GM19238 (cell line): ENCODE data around the gene SLC12A5.

ENCODE experiments used
- DNase-seq: peaks from one replicate; pipeline ENCODE4 v3.0.0; 2011; ENCODE audit warnings: low spot score; ENCODE audit not compliant: insufficient read length

Gene SLC12A5

DNA sequence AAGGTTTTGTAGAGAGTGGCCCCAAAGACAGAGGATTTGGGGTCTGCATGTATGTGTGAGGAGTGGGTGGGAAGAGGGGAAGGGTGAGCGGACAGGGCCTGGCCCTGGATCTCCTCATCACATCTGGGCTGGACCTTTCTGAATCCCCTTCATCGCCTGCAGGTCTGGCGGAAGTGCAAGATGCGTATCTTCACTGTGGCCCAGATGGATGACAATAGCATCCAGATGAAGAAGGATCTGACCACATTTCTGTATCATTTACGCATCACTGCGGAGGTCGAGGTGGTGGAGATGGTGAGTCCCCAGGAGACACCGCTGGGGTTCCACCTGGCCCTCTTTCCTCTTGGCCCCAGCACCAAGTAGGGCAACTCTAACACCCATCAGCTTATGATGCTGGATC, 24.4 kb downstream of the SLC12A5 start:
- DNase-seq = no peak

GRCh38 chr20:46054606-46055005, 25.6 kb downstream of the SLC12A5 start:
- no peak for DNase-seq

GRCh38 chr20:46055269-46055668, 26.3 kb downstream of the SLC12A5 start:
- no peak for DNase-seq

GRCh38 chr20:46056027-46056833, 27.2 kb downstream of the SLC12A5 start:
- no peak for DNase-seq

DNA sequence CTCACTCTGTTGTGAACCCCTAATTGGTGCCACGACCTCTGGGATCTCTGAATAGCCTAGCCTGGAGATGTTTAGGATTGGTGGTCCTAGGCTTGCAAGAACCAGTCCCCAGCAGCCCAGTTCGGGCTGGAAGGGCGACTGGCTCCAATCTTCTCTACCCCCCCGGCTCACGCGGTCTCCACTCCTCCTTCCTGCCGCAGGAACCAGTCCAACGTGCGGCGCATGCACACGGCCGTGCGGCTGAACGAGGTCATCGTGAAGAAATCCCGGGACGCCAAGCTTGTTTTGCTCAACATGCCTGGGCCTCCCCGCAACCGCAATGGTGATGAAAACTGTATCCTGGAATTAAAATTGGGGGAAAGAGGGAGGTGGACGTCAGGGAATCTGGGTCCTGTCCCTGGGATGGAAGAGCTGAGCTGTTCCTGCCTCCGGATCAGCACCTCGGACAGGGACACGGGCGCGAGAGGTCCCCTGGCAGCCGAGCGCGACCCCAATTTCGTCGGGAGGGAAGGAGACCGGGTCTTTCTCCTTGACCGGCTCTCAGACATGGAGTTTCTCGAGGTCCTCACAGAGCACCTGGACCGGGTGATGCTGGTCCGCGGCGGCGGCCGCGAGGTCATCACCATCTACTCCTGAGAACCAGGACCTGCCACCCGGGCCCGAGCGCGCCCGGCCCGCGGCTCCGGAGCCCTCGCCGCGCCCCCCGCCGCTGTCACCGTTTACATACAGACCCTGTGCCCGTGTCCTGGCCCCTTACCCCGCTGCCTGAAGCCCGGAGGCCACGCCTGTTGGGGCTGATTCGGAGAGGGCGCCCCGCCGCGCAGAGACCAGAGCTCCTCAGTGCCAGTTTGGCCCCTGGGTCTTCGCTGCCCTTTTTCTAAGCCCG, 28.2 kb downstream of the SLC12A5 start:
- no peak for DNase-seq

- DNase-seq = no peak
Observed at GRCh38 chr20:46057856-46058598, 29.0 kb downstream of the SLC12A5 start.

DNA sequence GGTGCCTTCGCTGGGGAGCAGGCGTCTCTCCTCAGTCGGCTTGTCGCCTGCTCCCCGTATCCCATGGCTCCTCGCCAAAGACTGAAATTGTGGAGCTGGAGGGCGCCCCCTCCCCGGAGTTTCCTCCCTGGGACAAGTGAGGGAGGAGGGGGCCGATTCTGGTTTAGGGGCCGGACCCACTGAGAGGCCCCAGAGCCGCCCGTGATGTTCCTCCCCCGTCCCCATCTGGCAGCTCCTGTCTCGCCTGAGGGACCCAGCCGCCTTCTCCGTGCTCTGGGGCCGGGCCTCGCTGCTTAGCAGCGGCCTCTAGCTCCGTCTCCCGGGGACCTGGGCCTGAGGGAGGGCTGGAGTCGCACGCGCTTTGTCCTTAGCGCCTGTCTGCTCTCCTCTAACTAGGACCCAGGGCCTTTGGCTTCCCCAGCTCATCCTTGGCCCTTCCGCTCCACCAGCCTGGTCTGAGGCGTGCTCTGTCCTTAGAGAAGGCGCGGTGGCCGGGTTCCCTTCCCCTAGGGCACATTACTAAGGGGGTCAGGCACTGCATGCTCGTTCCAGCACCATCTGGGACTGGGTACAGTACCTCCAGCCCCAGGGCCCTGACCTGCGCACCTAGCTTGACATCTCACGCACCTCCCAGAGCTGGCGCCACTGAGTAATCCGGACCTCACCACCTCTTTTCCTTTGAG, 29.7 kb downstream of the SLC12A5 start:
- no peak for DNase-seq

GRCh38 chr20:46060301-46060881, 31.4 kb downstream of the SLC12A5 start:
- DNase-seq = no peak

GRCh38 chr20:46060975-46061374, 32.0 kb downstream of the SLC12A5 start:
- no peak for DNase-seq

- no peak for DNase-seq
Observed at GRCh38 chr20:46062151-46062550, 33.1 kb downstream of the SLC12A5 start.

GRCh38 chr20:46062621-46063020, 33.6 kb downstream of the SLC12A5 start:
- no peak for DNase-seq

- DNase-seq = no peak
Observed at GRCh38 chr20:46063151-46063550, 34.1 kb downstream of the SLC12A5 start.

GRCh38 chr20:46063652-46064054, 34.6 kb downstream of the SLC12A5 start:
- DNase-seq = no peak

DNA sequence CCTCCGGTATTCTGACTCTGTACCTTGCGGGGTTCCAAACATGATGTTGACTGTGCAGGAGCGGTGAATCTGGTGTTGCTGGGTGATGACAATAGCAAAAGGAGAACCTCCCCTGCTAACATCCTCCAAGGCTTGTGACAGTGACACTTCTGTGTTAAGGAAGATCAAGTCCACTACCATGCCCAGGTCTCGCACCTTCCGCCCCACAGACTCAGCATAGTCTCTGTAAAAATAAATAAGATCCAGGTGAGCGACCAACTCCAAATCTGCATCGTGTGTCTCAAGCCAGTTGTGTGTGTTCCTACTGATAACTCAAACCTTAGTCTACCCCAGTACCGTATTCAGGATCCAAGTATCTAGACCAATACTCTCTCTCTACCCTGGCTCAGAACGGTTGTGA, 36.0 kb downstream of the SLC12A5 start:
- no peak for DNase-seq

GRCh38 chr20:46065691-46066090, 36.7 kb downstream of the SLC12A5 start:
- no peak for DNase-seq

DNA sequence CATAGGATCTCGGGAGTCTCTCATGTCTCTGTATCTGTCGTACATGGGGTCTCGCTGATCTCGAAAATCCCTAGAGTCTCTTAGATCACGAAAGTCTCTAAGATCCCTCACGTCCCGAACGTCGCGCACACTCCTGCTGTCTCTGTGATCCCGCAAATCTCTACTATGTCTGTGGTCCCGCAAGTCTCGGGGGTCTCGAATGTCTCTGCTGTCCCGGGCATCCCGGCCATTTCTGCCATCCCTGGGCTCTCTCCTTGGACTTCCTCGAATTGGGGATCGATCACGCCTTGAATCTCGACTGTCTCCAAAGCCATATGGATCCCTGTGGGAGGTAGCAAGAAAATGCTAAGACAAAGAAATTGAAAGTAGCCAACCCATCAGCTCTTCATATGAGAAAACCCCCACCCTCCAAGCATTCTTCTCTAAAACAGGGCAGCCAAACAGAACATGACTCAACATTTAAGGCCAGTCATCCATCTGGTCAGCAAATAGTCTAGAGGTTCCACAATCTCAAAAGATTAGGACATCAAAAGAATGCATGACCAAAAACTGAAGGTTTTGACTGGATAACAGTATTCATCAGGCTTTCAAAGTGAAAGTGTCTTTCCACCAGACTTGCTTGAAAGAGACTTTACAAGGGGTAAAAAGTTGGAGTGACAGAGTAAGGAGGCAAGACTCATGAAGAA, 41.3 kb downstream of the SLC12A5 start:
- no peak for DNase-seq

DNA sequence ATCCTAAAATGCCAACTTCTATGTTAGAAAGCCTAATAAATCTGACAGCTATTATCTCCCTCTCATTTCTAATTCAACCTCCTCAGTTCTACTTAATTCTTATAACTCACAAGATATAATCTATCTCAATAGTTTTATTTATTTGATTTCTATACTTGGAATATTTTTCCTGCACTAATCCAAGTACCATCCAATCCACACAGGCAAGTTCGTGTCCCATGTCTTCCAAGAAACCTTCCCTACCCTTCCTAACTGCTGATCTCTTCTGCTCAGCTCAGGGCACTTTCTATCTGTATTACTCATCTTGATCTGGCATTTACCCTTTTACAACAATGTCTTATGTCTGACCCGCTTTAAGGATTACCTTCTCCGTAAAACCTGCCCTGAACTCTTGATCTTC, 42.6 kb downstream of the SLC12A5 start:
- DNase-seq = no peak

DNA sequence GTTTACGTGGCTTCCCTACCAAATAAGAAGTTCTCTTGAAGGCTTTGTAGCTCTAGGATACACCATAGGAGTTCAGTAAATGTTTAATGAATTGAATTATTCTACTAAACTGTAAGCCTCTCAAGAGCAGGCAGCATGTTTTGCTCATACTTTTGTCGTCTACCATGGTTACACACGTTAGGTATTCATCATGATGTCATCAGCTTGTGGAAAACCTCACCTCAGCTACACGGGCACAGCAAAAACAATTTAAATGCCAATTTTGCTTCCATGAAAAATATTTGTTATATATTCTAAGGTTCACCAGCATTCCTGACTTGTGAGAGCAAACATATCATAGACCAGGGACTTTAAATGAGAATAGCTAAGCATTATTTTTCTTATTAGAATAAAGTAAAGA, 44.0 kb downstream of the SLC12A5 start:
- DNase-seq = no peak

- no peak for DNase-seq
Observed at GRCh38 chr20:46073443-46073842, 44.4 kb downstream of the SLC12A5 start.

GRCh38 chr20:46074006-46074405, 45.0 kb downstream of the SLC12A5 start:
- DNase-seq = no peak
